ENCODE measurements around the gene MVB12A. TPM values are rescaled to one million over a fixed set of nuclear protein-coding genes. Genes with fewer than 3 reads are reported as not detected.

The MVB12A gene
- total RNA-seq, 2 donors from 2014 or later: 53.1 to 70.1 TPM

DNA sequence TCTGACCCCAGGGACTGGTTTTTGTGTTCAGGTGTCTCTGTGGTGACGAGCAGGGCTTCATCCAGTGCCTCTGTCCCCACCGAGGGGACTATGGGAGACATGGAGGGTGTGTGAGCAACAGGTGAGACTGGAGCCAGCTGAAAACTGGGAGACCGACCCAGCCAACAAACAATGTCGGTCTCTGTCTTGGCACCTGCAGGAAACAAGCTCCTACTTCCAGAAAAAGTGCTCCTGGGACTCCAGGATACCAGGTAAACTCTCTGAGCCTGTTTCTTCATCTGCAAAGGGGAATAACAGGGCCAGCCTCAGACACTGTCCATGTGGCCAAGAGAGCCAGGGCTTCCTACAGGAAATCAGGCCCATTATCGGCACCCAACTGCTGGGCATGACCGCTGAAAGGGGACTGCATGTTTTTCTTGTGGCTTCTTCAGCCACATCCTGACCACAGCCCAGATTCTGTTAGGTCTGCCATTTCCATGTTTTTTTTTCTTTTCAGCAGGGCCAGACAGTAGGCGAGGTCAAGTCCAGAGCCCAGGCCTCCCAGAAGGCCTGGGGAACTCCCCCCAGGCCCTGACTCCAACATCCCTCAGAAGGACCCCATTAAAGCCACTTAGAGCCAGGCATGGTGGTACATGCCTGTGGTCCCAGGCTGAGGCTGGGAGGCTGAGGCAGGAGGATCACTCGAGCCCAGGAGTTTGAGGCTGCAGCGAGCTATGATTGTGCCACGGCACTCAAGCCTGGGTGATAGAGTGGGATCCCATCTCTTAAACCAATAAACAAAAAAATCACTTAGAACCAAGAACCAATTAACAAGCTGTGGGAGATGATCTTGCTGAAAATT lies 13.6 kb upstream of the MVB12A start:
- Histone ChIP-seq H3K27me3 (no peaks in the 10 kb centered on the region), H3K27ac (peak overlapping the region; percentile 88), H3K4me3 (peak overlapping the region; percentile 35), H3K9ac (ENCODE audit: low read depth in 2 of 2, low read length in 2 of 2) (peak overlapping the region; percentile 59 to 71), H3K4me1 (peaks cover 3% of the 10 kb centered on the region), H3K36me3 (no peaks in the 10 kb centered on the region), H3K9me3 (no peaks in the 10 kb centered on the region)
- no peak for DNase-seq
- TF ChIP-seq, protein P1, sequence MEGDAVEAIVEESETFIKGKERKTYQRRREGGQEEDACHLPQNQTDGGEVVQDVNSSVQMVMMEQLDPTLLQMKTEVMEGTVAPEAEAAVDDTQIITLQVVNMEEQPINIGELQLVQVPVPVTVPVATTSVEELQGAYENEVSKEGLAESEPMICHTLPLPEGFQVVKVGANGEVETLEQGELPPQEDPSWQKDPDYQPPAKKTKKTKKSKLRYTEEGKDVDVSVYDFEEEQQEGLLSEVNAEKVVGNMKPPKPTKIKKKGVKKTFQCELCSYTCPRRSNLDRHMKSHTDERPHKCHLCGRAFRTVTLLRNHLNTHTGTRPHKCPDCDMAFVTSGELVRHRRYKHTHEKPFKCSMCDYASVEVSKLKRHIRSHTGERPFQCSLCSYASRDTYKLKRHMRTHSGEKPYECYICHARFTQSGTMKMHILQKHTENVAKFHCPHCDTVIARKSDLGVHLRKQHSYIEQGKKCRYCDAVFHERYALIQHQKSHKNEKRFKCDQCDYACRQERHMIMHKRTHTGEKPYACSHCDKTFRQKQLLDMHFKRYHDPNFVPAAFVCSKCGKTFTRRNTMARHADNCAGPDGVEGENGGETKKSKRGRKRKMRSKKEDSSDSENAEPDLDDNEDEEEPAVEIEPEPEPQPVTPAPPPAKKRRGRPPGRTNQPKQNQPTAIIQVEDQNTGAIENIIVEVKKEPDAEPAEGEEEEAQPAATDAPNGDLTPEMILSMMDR (IDR thresholded peaks at IDR 0.05): no peak
- intact Hi-C loops (cut with DNase I): no loop called here

DNA sequence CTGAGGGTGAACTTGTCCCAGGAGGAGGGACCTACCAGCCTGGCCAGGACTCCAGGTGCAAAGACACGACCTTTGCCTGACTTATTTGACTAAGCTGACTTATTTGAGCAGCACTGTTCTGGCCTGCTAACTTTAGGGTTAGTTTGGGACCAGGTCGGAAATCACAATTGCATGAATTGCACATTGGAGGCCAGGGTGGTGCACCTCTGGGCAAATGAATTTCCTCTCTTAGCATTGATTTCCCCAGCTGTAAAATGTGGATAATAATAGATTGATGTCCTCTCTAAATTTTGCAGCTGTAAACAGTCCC lies 13.0 kb upstream of the MVB12A start:
- TF ChIP-seq, protein P1 (IDR thresholded peaks at IDR 0.05): no peak
- H3K27ac ChIP-seq: peak overlapping the region; percentile 88
- no peaks in the 10 kb centered on the region for H3K36me3 ChIP-seq
- H3K27me3 ChIP-seq: no peaks in the 10 kb centered on the region
- H3K4me1 ChIP-seq: peaks cover 3% of the 10 kb centered on the region
- intact Hi-C loops (cut with DNase I): no loop called here
- H3K9ac ChIP-seq (ENCODE audit: low read depth in 2 of 2, low read length in 2 of 2): peak overlapping the region; percentile 6 to 22
- DNase-seq: no peak
- peak overlapping the region; percentile 35 for H3K4me3 ChIP-seq
- H3K9me3 ChIP-seq: no peaks in the 10 kb centered on the region

DNA sequence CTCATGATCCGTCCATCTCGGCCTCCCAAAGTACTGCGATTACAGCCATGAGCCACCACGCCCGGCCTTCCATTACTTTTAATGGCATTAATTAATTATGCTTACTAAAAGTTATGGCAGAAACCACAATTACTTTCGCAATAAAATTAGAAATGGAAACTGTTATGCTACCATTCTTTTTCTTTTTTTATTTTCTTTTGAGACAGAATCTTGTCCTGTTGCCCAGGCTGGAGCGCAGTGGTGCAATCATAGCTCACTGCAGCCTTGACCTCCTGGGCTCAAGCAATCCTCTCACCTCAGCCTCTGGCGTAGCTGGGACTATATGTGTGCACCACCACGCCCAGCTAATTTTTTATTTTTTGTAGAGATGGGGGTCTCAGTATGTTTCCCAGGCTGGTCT lies 9.9 kb upstream of the MVB12A start:
- H3K9me3 ChIP-seq: no peaks in the 10 kb centered on the region
- H3K9ac ChIP-seq (ENCODE audit: low read depth in 2 of 2, low read length in 2 of 2): no peak overlapping the region
- intact Hi-C loops (cut with DNase I): no loop called here
- H3K4me3 ChIP-seq: no peak overlapping the region
- H3K4me1 ChIP-seq: peaks cover 3% of the 10 kb centered on the region
- H3K27me3 ChIP-seq: no peaks in the 10 kb centered on the region
- H3K27ac ChIP-seq: no peak overlapping the region
- DNase-seq: no peak
- H3K36me3 ChIP-seq: no peaks in the 10 kb centered on the region
- TF ChIP-seq, protein P1 (IDR thresholded peaks at IDR 0.05): no peak

DNA sequence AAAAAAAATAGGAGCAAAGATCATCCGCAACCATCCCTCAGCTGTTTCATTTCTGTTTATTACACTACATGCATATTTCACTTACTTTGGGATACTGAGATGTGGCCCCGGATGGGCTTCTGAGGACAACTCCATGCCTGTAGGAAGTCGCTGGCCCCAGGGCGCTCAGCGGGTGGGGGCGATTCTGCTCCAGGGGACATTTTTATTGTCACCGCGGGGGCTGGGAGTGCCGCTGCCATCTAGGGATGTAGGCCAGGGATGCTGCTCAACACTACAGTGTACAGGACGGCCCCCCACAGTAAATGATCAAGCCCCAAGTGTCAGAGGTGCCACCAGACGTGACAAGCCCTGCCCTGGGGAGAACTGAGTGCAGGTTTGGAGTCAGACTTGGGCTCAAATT lies 8.0 kb upstream of the MVB12A start:
- TF ChIP-seq, protein P1 (IDR thresholded peaks at IDR 0.05): no peak
- DNase-seq: no peak
- no peaks in the 10 kb centered on the region for H3K27me3 ChIP-seq
- no peaks in the 10 kb centered on the region for H3K36me3 ChIP-seq
- H3K9me3 ChIP-seq: no peaks in the 10 kb centered on the region
- no peak overlapping the region for H3K4me3 ChIP-seq
- intact Hi-C loops (cut with DNase I): no loop called here
- H3K27ac ChIP-seq: no peak overlapping the region
- no peaks in the 10 kb centered on the region for H3K4me1 ChIP-seq
- no peak overlapping the region for H3K9ac ChIP-seq (ENCODE audit: low read depth in 2 of 2, low read length in 2 of 2)

- Histone ChIP-seq H3K4me3 (no peak overlapping the region), H3K36me3 (no peaks in the 10 kb centered on the region), H3K4me1 (no peaks in the 10 kb centered on the region), H3K9me3 (no peaks in the 10 kb centered on the region), H3K9ac (ENCODE audit: low read depth in 2 of 2, low read length in 2 of 2) (no peak overlapping the region), H3K27ac (no peak overlapping the region), H3K27me3 (no peaks in the 10 kb centered on the region)
- TF ChIP-seq, protein P1 (IDR thresholded peaks at IDR 0.05): no peak
- intact Hi-C loops (cut with DNase I): no loop called here
- DNase-seq: no peak
Measured at GRCh38 chr19:17414097-17414496, 5.8 kb upstream of the MVB12A start.
